ENCODE data around the gene RUBCNL. TPM values are rescaled to one million over a fixed set of nuclear protein-coding genes. Genes with fewer than 3 reads are reported as not detected.

RUBCNL gene
- total and polyA plus RNA-seq, 2 experiments from 2014 or later, result 0.44 to 1.0 TPM

DNA sequence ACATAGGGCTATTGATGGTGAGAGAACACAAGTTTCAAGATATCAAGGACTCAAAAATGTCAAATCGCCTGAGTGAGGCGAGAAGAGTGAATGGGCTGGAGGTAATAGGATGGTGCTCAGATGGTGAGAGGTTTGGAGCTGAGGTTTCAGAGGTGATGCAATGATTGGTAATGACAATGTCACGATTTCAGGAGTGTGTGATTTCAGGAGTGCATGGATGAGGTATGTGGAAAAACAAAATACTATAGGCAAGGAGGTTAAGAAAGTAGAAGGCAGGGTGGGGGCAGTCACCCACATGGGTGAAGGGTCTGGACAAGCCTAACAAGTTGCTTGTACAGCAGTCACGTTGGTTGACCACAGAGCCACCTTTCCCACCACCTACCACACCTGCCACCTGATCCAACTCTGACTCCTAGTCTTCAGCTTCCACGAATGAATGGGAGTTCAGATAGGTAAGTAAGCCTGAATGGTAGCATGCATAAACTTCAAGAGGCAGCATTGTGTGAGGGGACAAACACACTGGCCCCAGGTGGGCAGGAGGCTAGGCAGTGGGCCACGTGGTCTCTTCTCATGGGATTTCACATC, 71.5 kb downstream of the RUBCNL start:
- no peaks in the 10 kb centered on the region for H3K4me1 ChIP-seq (ENCODE audit: insufficient read depth)
- TF ChIP-seq, protein P1, sequence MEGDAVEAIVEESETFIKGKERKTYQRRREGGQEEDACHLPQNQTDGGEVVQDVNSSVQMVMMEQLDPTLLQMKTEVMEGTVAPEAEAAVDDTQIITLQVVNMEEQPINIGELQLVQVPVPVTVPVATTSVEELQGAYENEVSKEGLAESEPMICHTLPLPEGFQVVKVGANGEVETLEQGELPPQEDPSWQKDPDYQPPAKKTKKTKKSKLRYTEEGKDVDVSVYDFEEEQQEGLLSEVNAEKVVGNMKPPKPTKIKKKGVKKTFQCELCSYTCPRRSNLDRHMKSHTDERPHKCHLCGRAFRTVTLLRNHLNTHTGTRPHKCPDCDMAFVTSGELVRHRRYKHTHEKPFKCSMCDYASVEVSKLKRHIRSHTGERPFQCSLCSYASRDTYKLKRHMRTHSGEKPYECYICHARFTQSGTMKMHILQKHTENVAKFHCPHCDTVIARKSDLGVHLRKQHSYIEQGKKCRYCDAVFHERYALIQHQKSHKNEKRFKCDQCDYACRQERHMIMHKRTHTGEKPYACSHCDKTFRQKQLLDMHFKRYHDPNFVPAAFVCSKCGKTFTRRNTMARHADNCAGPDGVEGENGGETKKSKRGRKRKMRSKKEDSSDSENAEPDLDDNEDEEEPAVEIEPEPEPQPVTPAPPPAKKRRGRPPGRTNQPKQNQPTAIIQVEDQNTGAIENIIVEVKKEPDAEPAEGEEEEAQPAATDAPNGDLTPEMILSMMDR (IDR thresholded peaks at IDR 0.05; ENCODE audit: poor library complexity), result no peak
- TF ChIP-seq EZH2phosphoT487 (IDR thresholded peaks at IDR 0.05; ENCODE audit: low read depth, severe bottlenecking, unreplicated experiment), result no peak
- no peak for TF ChIP-seq EZH2 (IDR thresholded peaks at IDR 0.05; ENCODE audit: borderline replicate concordance)
- H3K4me2 ChIP-seq, result no peak overlapping the region
- no peaks in the 10 kb centered on the region for H3K79me2 ChIP-seq
- H3K27me3 ChIP-seq, result no peaks in the 10 kb centered on the region
- H3K9me3 ChIP-seq (ENCODE audit: low read depth), result no peaks in the 10 kb centered on the region
- no peak overlapping the region for H3K4me3 ChIP-seq
- H2AFZ ChIP-seq, result no peak overlapping the region
- H3K9me2 ChIP-seq (replicated peaks; ENCODE audit: insufficient read depth), result no peaks in the 10 kb centered on the region
- no peaks in the 10 kb centered on the region for H4K20me1 ChIP-seq (ENCODE audit: insufficient read depth, poor library complexity, severe bottlenecking)
- 92% methylated on average over 6 of the region's 6 CpGs for WGBS (ENCODE audit: low lambda C conversion rate, missing lambda C conversion rate)
- no peaks in the 10 kb centered on the region for H3K36me3 ChIP-seq (replicated peaks; ENCODE audit: insufficient read depth, low read depth)
- DNase-seq (ENCODE audit: low spot score), result no peak
- H3K27ac ChIP-seq, result no peak overlapping the region

DNA sequence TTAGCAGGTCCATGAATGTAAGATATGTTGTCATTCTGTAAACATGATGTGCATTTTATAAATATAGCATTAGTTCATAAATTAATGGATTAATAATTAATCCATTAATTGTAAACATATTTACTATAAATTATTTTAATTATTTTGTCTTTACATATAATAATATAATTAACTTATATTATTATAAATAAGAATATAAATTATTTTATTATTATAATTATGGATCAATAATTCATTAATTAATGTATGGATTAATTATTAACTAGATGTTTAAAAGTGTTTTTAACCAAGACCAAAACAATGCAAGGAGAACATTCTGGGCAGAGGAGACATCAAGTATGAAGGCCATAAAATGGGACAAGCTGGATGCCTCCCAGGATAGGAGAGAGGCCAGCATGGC, 72.0 kb downstream of the RUBCNL start:
- TF ChIP-seq, protein P1 (IDR thresholded peaks at IDR 0.05; ENCODE audit: poor library complexity), result no peak
- no peaks in the 10 kb centered on the region for H3K4me1 ChIP-seq (ENCODE audit: insufficient read depth)
- no peaks in the 10 kb centered on the region for H4K20me1 ChIP-seq (ENCODE audit: insufficient read depth, poor library complexity, severe bottlenecking)
- H2AFZ ChIP-seq, result no peak overlapping the region
- no peaks in the 10 kb centered on the region for H3K9me2 ChIP-seq (replicated peaks; ENCODE audit: insufficient read depth)
- H3K27me3 ChIP-seq, result no peaks in the 10 kb centered on the region
- H3K4me3 ChIP-seq, result no peak overlapping the region
- H3K27ac ChIP-seq, result no peak overlapping the region
- no peaks in the 10 kb centered on the region for H3K79me2 ChIP-seq
- H3K9me3 ChIP-seq (ENCODE audit: low read depth), result no peaks in the 10 kb centered on the region
- H3K4me2 ChIP-seq, result no peak overlapping the region
- no peak for DNase-seq (ENCODE audit: low spot score)
- H3K36me3 ChIP-seq (replicated peaks; ENCODE audit: insufficient read depth, low read depth), result no peaks in the 10 kb centered on the region

DNA sequence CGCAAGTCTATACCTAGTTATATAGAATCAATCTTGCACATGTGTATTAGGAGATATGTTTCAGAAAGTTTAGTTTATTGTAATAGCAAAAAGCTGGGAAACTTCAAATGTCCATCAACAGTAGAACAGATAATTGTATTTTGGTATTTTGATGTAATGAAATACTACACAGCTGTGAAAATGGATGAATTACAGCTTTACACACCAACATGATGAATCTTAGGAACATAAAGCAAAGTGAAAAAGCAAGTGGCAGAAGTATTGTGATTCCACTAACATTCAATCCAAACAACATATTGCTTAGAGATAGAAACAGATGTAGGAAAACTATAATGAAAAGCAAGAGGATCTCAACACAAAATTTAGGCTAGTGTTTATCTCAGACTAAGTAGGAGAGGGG, 72.5 kb downstream of the RUBCNL start:
- Histone ChIP-seq H3K4me1 (ENCODE audit: insufficient read depth) (no peaks in the 10 kb centered on the region), H4K20me1 (ENCODE audit: insufficient read depth, poor library complexity, severe bottlenecking) (no peaks in the 10 kb centered on the region), H3K9me3 (ENCODE audit: low read depth) (no peaks in the 10 kb centered on the region), H2AFZ (no peak overlapping the region), H3K4me3 (no peak overlapping the region), H3K4me2 (no peak overlapping the region), H3K36me3 (replicated peaks; ENCODE audit: insufficient read depth, low read depth) (no peaks in the 10 kb centered on the region), H3K27me3 (no peaks in the 10 kb centered on the region), H3K9me2 (replicated peaks; ENCODE audit: insufficient read depth) (no peaks in the 10 kb centered on the region), H3K79me2 (no peaks in the 10 kb centered on the region), H3K27ac (no peak overlapping the region)
- 97% methylated on average over 1 of the region's 1 CpG for WGBS (ENCODE audit: low lambda C conversion rate, missing lambda C conversion rate)
- TF ChIP-seq, protein P1 (IDR thresholded peaks at IDR 0.05; ENCODE audit: poor library complexity), result no peak
- DNase-seq (ENCODE audit: low spot score), result no peak
